HG02678 (cell line): ENCODE data around the gene BRAF.
"Not testable (repeated sequence)": the region's sequence is repeated elsewhere in the genome, so short reads cannot be mapped to it uniquely, and the experiment has no call there.

Experiments
- ATAC-seq: cut with Tn5 transposase; IDR thresholded peaks from one replicate; pipeline ENCODE4 v1.9.1; 2021; ENCODE audit warnings: mild to moderate bottlenecking, moderate library complexity; ENCODE audit not compliant: unreplicated experiment

Gene BRAF

DNA sequence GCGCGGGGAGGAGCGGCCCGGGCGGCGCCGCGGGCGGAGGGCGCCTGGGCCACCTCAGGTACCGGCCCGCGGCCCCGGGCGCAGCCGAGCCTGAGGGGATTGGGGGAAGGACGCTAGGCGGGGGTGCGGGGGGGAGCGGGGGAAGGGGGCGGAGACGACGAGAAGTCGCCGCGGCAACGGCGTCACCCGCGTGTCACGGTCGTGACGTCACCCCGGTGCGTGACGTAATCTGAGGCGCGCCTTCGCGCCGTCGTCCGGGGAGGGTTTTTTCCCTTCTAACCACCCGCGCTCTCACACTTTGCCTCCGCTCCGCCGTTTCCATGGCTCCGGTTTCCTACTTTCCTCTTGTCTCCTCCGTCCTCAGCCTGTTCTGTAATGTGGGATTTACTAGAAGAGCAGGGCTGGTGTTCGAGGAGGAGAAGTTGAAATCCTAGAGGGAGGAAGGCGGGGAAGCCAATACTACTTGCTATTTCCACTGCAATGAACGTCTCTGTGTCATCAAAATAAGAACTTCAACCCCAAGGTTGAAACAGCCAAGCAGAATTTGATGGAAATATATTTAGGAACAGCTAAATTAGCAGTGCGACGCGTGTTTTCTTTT is at the start of gene BRAF:
TSS of gene BRAF (minus strand) at position 109 of the 601 bp plus-strand sequence. CDS start 226 bp downstream, outside the sequence.
- peak; percentile 48 for ATAC-seq

DNA sequence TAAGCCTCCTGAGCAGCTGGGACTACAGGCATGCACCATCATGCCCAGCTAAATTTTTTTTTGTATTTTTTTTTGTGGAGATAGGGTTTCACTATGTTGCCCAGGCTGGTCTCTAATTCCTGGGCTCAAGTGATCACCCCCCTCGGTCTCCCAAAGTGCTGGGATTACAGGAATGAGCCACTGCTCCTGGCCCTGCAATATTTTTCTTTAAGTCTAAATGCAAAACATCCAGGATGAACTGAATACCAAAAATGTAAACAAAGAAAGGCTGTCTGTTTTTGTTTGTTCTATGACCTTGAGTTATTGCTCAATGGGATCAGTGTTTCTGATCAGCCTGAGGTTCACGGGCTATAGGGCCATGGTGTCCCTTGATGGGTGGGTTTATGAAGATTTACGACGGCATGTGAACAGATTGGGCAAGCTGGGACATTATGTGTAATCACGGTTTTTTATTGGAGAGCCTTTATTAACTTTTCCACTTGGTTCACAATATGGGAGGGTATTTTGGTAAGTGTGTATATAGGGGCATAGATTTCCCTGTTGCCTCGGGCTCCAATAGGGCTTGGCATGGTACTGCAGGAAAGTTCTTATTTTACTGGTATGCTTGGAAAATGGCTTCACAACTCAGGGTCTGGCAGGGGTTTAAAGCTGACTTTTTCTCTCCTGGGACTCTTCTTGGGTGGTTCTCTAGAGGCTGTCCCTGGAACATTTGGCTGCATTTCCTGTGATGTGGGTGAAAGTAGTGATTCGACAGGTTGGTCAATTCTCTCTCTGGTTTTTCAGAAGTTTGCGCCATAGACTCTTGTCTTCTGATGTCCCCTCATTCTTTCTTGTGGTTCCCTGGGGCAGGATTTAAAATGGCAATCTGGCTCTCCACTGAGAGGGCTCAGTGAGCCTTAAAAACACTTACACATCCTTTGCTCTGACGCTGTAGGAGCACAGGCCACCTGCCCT is 48.4 kb upstream of the BRAF start:
- ATAC-seq = no peak

DNA sequence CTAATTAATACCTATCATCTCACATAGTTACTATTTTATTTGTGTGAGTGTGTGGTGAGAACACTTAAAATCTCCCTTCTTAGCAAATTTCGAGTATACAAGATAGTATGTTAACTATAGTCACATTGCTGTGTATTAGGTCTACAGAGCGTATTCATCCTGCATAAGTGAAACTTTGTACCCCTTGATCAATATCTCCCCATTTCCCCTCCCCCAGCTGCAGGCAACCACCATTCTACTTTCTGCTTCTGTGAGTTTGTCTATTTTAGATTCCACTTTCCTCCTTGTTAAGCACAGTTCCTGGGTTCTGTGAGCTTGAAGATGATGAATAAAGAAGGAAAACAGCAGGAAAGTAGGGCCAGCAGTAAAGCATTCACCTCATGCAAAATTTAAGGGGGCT is 47.6 kb upstream of the BRAF start:
- ATAC-seq = no peak

DNA sequence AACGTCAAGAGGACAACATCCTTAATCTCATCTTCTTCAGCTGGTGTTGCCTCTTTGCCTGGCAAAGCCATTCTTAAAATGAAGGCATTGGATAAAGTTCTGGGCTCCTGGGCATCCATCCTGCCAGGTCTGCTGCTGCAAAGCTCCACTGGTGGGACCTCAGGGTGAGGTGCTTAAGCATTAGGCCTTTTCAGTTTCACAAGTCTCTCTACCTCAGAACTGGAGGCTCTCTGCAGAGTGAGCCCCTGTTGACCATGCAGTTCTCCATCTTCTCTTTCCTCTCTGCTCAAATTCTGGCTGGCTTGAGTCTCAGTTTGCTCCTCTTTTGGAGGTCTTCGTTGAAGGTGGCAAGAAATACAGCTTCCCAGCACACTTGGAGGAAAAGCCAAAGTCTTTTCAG is 42.7 kb upstream of the BRAF start:
- ATAC-seq = no peak

DNA sequence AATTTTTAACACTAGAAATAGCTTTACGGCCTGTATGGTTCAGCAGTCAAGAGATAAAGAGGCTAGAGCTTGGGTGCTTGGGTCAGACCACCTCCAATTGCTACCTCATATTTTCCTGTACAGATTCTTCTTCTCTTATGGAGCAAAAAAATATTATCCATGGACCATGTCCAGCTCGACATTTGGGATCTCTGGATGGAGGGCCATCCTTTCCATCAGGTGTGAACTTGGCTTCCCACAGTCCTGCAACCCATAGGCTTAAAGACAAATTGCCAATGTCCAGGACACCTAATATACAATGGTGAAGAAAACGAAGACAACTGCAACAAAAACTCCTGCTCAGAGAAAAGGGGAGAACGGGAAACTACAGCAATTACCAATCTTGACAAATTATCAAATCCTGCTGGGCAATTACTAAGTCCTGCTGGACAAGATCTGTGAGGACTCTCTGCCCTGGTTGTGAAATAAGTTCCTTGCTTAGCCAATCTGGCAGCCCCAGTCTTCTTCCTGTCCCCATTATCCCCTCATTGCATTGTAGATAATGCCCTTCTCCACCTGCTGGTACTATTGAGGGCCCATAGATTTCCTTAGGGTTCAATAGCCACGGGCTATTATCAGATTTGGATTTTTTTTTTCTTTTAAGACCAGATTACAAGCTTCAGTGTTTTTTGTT is 42.0 kb upstream of the BRAF start:
- ATAC-seq = no peak

DNA sequence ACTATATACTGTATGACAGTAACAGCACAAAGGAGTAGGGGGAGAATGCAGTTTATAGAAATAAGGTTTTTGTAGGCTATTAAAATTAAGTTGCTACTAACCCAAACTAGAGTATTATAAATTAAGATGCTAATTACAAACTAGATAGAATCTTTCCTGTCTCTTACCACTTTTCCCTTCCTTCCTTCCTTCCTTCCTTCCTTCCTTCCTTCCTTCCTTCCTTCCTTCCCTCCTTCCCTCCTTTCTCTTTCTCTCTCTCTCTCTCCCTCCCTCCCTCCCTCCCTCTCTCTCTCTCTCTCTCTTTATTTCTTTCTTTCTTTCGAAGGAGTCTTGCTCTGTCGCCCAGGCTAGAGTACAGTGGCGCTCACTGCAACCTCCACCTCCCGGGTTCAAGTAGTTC is 36.4 kb upstream of the BRAF start:
- no peak for ATAC-seq

DNA sequence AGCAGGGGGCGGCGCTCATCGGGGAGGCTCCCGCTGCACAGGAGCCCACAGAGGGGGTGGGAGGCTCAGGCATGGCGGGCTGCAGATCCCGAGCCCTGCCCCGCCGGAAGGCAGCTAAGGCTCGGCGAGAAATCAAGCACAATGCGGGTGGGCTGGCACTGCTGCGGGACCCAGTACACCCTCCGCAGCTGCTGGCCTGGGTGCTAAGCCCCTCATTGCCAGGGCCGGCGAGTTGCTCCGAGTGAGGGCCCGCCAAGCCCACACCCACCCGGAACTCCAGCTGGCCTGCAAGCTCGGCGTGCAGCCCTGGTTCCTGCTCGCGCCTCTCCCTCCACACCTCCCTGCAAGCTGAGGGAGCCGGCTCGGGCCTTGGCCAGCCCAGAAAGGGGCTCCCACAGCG is 32.3 kb upstream of the BRAF start:
- ATAC-seq = not testable (repeated sequence)

DNA sequence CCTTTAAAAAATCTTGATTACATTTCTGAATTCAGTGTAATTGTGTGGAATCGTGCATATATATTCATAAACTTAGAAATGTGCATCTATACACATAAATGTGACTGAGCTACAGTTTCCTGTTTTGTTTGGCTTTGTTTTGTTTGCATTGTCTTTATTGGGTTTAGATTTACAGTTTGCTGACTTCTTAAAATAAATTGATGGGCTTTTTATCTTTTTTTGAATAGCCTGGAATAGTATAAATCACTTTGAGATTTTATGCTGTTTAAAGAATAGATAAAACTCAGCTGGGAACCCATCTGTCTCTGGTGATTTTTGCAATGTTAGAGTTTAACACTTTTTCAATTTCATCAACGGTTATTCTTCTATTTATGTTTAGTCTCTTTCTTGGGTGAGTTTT is 21.2 kb upstream of the BRAF start:
- ATAC-seq = no peak

DNA sequence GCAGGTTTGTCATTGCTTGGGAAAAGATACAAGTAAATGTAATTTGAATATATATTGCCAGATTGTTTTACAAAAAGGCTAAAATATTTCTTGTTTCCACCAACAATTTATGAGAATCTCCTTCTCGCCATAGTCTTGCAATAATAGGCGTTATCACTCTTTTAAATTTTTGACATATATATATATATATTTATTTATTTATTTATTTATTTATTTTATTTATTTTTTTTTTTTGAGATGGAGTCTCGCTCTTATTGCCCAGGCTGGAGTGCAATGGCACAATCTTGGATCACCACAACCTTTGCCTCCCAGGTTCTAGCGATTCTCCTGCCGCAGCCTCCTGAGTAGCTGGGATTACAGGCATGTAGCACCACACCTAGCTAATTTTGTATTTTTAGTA is 17.5 kb upstream of the BRAF start:
- ATAC-seq = not testable (repeated sequence)

DNA sequence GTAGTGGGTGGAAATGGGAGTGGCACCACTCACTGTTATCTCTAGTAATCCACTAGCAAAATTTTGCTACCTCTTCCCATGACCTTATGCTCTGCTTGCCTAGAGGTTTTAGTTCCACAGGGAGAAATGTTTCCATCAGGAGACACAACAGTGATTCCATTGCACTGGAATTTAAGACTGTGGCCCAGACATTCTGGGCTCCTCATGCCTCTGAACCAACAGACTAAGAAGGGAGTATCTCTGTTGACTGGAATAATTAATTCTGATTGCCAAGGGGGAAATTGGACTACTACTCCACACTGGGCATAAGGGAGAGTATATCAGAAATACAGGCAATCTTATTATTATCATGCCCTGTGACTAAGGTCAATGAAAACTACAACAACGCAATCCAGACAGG is 16.2 kb upstream of the BRAF start:
- ATAC-seq = no peak

DNA sequence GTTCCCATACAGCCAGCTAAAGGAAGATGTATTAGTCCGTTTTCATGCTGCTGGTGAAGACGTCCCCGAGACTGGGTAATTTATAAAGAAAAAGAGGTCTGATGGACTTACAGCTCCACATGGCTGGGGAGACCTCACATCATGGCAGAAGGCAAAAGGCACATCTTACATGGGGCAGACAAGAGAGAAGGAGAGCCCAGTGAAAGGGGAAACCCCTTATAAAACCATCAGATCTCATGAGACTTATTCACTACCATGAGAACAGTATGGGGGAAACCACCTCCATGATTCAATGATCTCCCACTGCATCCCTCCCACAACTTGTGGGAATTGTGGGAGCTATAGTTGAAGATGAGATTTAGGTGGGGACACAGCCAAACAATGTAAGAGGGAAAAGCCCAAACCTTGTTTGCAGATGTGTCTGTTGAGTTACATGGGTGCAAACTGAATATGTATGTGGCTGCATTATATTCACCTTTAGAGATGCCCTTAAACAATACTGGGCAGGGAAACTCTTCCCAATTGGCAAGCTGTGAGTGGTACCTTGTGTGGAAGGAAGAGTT is 13.1 kb upstream of the BRAF start:
- ATAC-seq = no peak

DNA sequence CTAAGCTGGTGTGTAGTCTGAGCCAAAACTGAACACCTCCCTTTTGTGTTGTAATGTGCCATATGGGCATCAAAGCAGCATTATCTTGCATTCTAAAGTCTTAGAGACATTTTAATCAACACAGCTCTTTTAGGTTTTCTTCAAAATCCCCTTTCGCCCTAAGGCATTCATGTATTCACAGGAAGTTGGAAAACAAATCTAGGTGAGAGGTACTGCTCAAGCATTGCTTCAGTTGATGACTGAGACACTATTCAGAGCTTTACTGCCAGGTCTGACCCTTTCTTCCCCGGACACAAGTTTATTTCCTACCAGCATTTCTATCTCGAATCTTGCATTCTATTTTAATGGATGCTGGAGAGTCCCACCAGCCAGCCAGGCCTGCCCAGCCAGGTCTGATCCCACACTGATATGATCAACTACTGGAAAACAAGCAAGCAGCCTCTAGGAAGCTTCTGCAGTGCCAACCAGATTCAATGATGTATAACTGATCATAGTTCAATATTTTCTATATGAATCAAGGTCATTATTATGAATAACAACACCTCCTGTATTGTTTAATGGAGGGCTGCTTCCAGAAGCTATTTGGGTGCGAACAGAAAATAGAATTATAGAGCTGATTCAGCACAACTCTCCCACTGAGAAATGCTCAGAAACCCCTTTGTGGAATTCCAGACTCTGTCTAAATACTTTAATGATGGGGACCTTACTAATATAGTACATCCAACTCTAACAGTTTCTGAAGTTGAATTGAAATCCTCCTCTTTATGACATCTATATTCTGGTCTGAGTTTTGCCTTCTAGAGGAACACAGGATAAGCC is 4.0 kb upstream of the BRAF start:
- ATAC-seq = no peak

DNA sequence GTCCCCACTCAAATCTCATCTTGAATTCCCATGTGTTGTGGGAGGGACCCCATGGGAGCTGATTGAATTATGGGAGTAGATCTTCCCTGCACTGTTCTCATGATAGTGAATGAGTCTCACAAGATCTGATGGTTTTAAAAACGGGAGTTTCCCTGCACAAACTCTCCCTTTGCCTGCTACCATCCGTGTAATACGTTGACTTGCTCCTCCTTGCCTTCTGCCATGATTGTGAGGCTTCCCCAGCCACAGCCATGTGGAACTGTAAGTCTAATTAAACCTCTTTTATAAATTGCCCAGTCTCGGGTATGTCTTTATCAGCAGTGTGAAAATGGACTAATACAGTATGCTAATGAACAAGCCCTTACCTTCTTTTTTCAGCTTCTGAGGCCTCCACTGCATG is 3.2 kb upstream of the BRAF start:
- not testable (repeated sequence) for ATAC-seq

DNA sequence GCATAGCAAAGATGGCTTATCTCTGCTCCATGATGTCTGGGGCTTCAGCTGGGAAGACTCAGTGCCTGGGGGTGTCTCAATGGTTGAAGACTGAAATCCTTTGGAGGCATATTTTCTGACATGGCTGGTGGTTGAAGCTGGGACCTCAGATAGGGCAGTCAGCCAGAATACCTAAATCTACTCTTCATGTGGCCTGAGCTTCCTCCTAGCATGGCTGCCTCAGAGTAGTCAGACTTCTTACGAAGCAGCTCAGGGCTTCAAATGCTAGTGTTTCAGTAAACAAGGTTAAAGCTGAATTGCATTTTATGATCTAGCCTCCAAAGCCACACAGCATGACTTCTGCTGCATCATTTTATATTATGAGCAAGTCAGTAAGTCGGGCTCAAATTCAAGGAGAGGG is 2.6 kb upstream of the BRAF start:
- ATAC-seq = no peak

DNA sequence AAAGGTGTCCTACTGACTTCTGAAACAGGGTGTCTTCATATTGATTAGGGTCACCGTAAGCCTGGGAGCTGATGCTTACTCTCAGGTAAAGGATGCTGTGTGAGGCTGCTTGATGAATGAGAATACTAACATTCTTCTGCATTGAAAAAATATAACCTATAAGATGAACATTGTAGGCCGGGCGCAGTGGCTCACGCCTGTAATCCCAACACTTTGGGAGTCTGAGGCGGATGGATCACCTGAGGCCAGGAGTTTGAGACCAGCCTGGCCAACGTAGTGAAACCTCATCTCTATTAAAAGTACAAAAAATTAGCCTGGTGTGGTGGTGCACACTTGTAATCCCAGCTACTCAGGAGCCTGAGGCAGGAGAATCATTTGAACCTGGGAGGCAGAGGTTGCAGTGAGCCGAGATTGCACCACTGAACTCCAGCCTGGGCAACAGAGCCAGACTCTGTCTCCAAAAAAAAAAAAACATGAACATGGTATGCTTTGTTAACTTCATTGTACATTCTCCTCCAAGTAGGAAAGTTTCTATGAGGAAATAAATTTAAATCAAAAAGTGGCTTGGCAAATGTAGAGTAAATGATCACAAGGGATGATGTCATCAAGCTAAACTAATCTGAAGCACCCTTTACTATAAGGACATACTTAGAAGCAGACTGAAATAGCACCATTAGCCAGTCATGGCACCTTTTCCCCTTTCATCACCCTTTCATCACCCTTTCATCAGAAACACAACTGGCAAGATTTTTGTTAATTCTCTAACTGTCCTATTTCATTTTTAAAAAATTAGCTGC is 1.5 kb upstream of the BRAF start:
- ATAC-seq = no peak

DNA sequence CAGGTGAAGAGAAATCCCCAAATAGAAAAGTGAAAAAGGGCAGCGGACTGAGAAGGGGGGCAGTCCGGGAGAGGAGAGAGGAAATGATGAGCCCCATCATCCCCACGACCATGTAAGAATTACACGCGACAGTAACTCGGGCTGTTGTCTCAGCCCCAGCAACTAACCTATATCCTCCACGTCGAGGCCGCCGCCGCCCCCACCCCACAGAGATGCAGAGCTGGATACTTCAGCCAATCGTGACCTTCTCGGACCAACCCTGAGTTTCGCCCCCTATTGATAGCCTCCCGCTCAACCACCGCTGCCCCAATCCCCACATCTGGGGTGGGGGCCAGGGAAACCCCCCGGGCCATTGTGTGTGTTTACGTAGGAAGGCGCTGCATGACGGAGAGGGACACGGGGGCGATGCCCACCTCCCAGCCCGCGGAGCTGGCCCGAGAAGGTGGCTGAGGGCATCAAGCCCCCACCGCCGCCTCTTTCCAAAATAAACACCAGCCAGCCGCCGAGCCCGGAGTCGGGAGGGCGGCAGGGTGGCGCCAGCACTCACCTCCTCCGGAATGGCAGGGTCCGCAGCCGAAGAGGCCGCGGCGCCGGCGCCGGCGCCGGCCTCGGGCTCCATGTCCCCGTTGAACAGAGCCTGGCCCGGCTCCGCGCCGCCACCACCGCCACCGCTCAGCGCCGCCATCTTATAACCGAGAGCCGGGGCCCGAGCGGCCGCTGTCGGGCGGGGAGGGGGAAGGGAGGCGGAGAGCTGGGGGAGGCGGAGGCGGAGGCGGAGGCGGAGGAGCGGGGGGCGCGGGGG is 509 bp downstream of the BRAF start:
- ATAC-seq = peak; percentile 80

DNA sequence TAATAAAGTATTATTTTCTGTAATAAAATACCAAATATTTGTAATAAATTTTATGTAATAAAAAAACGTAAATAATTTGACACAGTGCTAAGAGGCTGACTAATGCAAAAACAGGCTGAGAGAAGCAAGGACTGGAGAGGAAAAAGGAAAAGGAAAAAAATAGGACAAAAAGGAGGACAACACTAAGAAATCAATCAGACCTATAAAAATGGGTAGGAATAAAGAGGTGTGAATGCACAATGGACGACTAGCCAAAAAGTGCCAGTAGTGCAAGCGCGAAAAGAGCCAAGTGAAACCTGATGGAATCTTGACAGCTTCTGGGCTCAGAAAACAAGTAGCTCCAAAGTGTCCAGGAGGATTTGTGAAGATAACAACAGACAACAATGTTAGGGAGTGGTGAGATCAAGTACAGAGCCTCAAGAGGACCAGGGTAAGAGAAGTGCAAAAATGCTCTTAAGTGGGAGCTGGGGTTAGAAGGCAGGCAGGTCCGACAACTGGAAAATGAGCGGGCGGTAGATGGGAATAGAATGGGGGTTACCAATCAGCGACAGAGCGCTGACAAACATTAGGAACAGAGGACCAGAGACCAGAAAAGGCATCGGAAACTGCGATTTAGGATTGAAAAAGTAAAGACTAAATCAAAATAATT is 1.2 kb downstream of the BRAF start:
- peak; percentile 12 for ATAC-seq

DNA sequence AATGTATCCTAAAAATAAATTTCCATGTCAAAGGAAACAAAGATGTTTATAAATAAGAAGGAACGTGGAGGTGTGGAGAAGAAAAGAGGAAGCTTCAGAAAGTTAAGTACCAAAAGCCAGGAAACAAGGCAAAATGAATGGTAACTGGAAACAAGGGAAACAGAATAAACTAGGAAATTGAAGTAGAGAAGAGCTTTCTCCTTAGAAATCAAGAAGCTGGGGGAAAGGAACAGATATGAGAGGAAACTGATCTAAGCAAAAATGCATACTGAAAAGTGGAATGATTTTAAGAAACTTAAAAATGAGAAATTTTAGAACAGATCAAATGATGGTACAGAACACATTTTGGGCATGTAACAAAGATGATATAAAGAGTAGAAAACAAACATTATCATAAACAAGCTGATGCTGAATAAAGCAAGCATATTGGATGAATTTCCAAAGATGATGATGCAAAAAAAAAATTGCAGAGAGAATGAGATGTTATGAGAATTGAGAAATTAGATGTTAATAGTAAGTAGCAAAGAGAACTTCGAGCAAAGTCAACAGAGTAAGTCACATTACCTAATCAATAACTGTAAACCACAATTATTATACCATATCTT is 1.9 kb downstream of the BRAF start:
- ATAC-seq = no peak
